ENCODE results near the gene PAX5. TPM values are rescaled to one million over a fixed set of nuclear protein-coding genes. Genes with fewer than 3 reads are reported as not detected.

PAX5 gene
- total and polyA plus RNA-seq, 2 of the 13 experiments (the other 11 are each of a cell fraction or from before 2014, with no cell fraction given): not detected

DNA sequence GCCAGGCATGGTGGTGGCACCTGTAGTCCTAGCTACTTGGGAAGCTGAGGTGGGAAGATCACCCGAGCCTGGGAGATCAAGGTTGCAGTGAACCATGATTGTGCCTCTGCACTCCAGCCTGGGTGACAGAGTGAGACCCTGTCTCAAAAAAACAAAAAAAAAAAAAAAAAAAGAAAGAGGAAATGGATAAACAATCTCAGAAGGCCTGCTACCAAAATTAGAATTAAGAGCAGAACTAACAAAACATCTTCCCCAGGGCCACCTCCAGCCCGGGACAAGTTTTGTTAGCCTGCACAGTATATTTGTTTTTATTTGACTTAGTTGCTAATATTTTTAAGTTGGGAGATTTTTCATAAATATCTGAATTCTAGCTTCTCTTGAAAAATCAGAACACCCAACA is 23.1 kb downstream of the PAX5 start:
- in situ Hi-C loops (cut with HindIII; ENCODE audit: extremely low pct_ligation_motif_present, low pct_unique_long_range_greater_than_20kb): no loop called here
- POLR2A ChIA-PET: no interaction called here
- CTCF ChIA-PET (ENCODE audit: low intra/inter-chr PET ratio, low total read pairs): no interaction called here

More for the DNA sequence above, 23.1 kb downstream of the PAX5 start:
- ATAC-seq (no peak), FAIRE-seq (no peak), DNase-seq (ENCODE audit: low spot score) (no peak)
- Histone ChIP-seq H2AFZ (ENCODE audit: low read length) (no peak overlapping the region), H3K79me2 (ENCODE audit: insufficient read depth, low read length) (no peaks in the 10 kb centered on the region), H4K20me1 (ENCODE audit: insufficient read depth, low read length) (no peaks in the 10 kb centered on the region), H3K27ac (ENCODE audit: extremely low read length, insufficient read depth, low read length) (no peak overlapping the region), H3K9ac (ENCODE audit: insufficient read depth, low read depth, low read length) (no peak overlapping the region), H3K4me2 (ENCODE audit: low read depth, low read length) (no peak overlapping the region), H3K4me3 (replicated peaks in 1 of 3; ENCODE audit: insufficient read depth in 1 of 3, low read depth in 2 of 3, low read length in 3 of 3) (no peak overlapping the region), H3K4me1 (ENCODE audit: insufficient read depth, low read length) (no peaks in the 10 kb centered on the region), H3K27me3 (ENCODE audit: control insufficient read depth in 1 of 2, insufficient read depth in 2 of 2, low read length in 2 of 2) (peaks cover 2 to 56% of the 10 kb centered on the region in 2 experiments; a peak in 3 of 5 replicates), H3K36me3 (replicated peaks in 1 of 2; ENCODE audit: control insufficient read depth in 1 of 2, insufficient read depth in 2 of 2, low read length in 2 of 2) (no peaks in the 10 kb centered on the region), H3K9me3 (ENCODE audit: low read length) (no peaks in the 10 kb centered on the region)
- no TSS peak for BruUV-seq (replicated peaks)
- TF ChIP-seq NR1H2 (CRISPR knock-in tag; IDR thresholded peaks at IDR 0.05; ENCODE audit: borderline replicate concordance, low read depth): no peak
- no peak for TF ChIP-seq WIZ (CRISPR knock-in tag; IDR thresholded peaks at IDR 0.05)
- TF ChIP-seq, protein P1, sequence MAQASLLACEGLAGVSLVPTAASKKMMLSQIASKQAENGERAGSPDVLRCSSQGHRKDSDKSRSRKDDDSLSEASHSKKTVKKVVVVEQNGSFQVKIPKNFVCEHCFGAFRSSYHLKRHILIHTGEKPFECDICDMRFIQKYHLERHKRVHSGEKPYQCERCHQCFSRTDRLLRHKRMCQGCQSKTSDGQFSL (CRISPR knock-in tag; IDR thresholded peaks at IDR 0.05): no peak
- TF ChIP-seq KDM6A (CRISPR knock-in tag; IDR thresholded peaks at IDR 0.05; ENCODE audit: low read depth): no peak
- no peak for TF ChIP-seq MED8 (CRISPR knock-in tag; IDR thresholded peaks at IDR 0.05; ENCODE audit: insufficient replicate concordance)
- TF ChIP-seq CBFB (CRISPR knock-in tag; IDR thresholded peaks at IDR 0.05): no peak
- TF ChIP-seq ZNF550 (CRISPR knock-in tag; IDR thresholded peaks at IDR 0.05; ENCODE audit: borderline replicate concordance): no peak
- no peak for TF ChIP-seq ZNF782 (CRISPR knock-in tag; IDR thresholded peaks at IDR 0.05; ENCODE audit: borderline replicate concordance)
- no peak for TF ChIP-seq ZNF549 (CRISPR knock-in tag; IDR thresholded peaks at IDR 0.05)
- TF ChIP-seq PHF8 (CRISPR knock-in tag; IDR thresholded peaks at IDR 0.05): no peak
- no peak for TF ChIP-seq FOXM1 (CRISPR knock-in tag; IDR thresholded peaks at IDR 0.05)
- TF ChIP-seq, protein P2, sequence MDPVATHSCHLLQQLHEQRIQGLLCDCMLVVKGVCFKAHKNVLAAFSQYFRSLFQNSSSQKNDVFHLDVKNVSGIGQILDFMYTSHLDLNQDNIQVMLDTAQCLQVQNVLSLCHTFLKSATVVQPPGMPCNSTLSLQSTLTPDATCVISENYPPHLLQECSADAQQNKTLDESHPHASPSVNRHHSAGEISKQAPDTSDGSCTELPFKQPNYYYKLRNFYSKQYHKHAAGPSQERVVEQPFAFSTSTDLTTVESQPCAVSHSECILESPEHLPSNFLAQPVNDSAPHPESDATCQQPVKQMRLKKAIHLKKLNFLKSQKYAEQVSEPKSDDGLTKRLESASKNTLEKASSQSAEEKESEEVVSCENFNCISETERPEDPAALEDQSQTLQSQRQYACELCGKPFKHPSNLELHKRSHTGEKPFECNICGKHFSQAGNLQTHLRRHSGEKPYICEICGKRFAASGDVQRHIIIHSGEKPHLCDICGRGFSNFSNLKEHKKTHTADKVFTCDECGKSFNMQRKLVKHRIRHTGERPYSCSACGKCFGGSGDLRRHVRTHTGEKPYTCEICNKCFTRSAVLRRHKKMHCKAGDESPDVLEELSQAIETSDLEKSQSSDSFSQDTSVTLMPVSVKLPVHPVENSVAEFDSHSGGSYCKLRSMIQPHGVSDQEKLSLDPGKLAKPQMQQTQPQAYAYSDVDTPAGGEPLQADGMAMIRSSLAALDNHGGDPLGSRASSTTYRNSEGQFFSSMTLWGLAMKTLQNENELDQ (CRISPR knock-in tag; IDR thresholded peaks at IDR 0.05; ENCODE audit: borderline replicate concordance): no peak
- TF ChIP-seq SIN3A (IDR thresholded peaks at IDR 0.05; ENCODE audit: borderline replicate concordance, low read depth, low read length): no peak
- no peak for TF ChIP-seq SYNCRIP (IDR thresholded peaks at IDR 0.05; ENCODE audit: insufficient read depth, low read depth, low read length)
- TF ChIP-seq, protein P3, sequence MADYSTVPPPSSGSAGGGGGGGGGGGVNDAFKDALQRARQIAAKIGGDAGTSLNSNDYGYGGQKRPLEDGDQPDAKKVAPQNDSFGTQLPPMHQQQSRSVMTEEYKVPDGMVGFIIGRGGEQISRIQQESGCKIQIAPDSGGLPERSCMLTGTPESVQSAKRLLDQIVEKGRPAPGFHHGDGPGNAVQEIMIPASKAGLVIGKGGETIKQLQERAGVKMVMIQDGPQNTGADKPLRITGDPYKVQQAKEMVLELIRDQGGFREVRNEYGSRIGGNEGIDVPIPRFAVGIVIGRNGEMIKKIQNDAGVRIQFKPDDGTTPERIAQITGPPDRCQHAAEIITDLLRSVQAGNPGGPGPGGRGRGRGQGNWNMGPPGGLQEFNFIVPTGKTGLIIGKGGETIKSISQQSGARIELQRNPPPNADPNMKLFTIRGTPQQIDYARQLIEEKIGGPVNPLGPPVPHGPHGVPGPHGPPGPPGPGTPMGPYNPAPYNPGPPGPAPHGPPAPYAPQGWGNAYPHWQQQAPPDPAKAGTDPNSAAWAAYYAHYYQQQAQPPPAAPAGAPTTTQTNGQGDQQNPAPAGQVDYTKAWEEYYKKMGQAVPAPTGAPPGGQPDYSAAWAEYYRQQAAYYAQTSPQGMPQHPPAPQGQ (CRISPR knock-in tag; IDR thresholded peaks at IDR 0.05; ENCODE audit: borderline replicate concordance): no peak
- TF ChIP-seq ZNF75D (CRISPR knock-in tag; IDR thresholded peaks at IDR 0.05; ENCODE audit: borderline replicate concordance): no peak
- TF ChIP-seq SNAI1 (CRISPR knock-in tag; IDR thresholded peaks at IDR 0.05; ENCODE audit: borderline replicate concordance): no peak
- WGBS (ENCODE audit: low lambda C conversion rate): 2% methylated on average over 2 of the region's 2 CpGs
- intact Hi-C loops (cut with micrococcal nuclease; ENCODE audit: unreplicated experiment): no loop called here

Measured in HepG2 (cell line).